ENCODE measurements around the gene NOL9. TPM values are rescaled to one million over a fixed set of nuclear protein-coding genes. Genes with fewer than 3 reads are reported as not detected.
"Not testable (repeated sequence)": the region's sequence is repeated elsewhere in the genome, so short reads cannot be mapped to it uniquely, and the experiment has no call there.

The NOL9 gene
- 12.6 TPM for polyA plus RNA-seq
- long read RNA-seq, donor 1, result 0 reads
- long read RNA-seq, donor 2, full-length matches to known transcripts, result 1 of 1 reads
- long read RNA-seq, donor 2, partial matches to known transcripts, result 0 of 1 reads
- long read RNA-seq, donor 2, other reads (novel, unspliced or antisense), result 0 of 1 reads
- long read RNA-seq, donor 3, result 0 reads
- long read RNA-seq, donor 4, result 0 reads
- long read RNA-seq, donor 5, result 0 reads
- long read RNA-seq, donor 6, result 0 reads
- long read RNA-seq, donor 7, result 0 reads
- long read RNA-seq, donor 8, full-length matches to known transcripts, result 1 of 1 reads
- long read RNA-seq, donor 8, partial matches to known transcripts, result 0 of 1 reads
- long read RNA-seq, donor 8, other reads (novel, unspliced or antisense), result 0 of 1 reads
- long read RNA-seq, donor 9, result 0 reads
- long read RNA-seq, donor 10, result 0 reads
- long read RNA-seq, donor 11, result 0 reads

- H3K9me3 ChIP-seq (ENCODE audit: control insufficient read depth, low read depth, low read length), result no peaks in the 10 kb centered on the region
- peak; percentile 92 to 93 for DNase-seq
- 53% methylated on average over 2 of the region's 87 CpGs for WGBS (ENCODE audit: insufficient coverage, low lambda C conversion rate)
- H3K27me3 ChIP-seq (ENCODE audit: control insufficient read depth, insufficient read depth, low read length), result no peaks in the 10 kb centered on the region
- no peak within 1 kb of the TSS for H3K27ac ChIP-seq (ENCODE audit: low read length)
- H3K36me3 ChIP-seq (ENCODE audit: control insufficient read depth, insufficient read depth, low read length), result peaks cover 13% of the 10 kb centered on the region
- H3K4me1 ChIP-seq (ENCODE audit: control insufficient read depth, insufficient read depth, low read length), result peaks cover 11% of the 10 kb centered on the region
- H3K4me3 ChIP-seq (ENCODE audit: low read length), result peak within 1 kb of the TSS; percentile 96
Measured at GRCh38 chr1:6554031-6554906, at the start of gene NOL9. NOL9 (minus strand) TSS chr1:6554513; CDS start chr1:6554502, 11 bp downstream.

- Histone ChIP-seq H3K27ac (ENCODE audit: low read length) (peak overlapping the region; percentile 99), H3K4me1 (ENCODE audit: control insufficient read depth, insufficient read depth, low read length) (peaks cover 25% of the 10 kb centered on the region), H3K4me3 (ENCODE audit: low read length) (peak overlapping the region; percentile 55), H3K36me3 (ENCODE audit: control insufficient read depth, insufficient read depth, low read length) (peaks cover 9% of the 10 kb centered on the region), H3K9me3 (ENCODE audit: control insufficient read depth, low read depth, low read length) (no peaks in the 10 kb centered on the region), H3K27me3 (ENCODE audit: control insufficient read depth, insufficient read depth, low read length) (no peaks in the 10 kb centered on the region)
- DNase-seq, result peak; percentile 62 to 89
- WGBS (ENCODE audit: insufficient coverage, low lambda C conversion rate), result no CpG with 5 or more reads among the region's 36 CpGs
Measured at GRCh38 chr1:6603238-6603914, 49.1 kb upstream of the NOL9 start.

GRCh38 chr1:6602669-6603237 is 48.4 kb upstream of the NOL9 start, which contains the start of gene KLHL21:
KLHL21 (minus strand) TSS chr1:6602869; CDS start chr1:6602817, 52 bp downstream.
- peak; percentile 87 to 94 for DNase-seq
- H3K4me1 ChIP-seq (ENCODE audit: control insufficient read depth, insufficient read depth, low read length), result peaks cover 25% of the 10 kb centered on the region
- no peaks in the 10 kb centered on the region for H3K9me3 ChIP-seq (ENCODE audit: control insufficient read depth, low read depth, low read length)
- H3K36me3 ChIP-seq (ENCODE audit: control insufficient read depth, insufficient read depth, low read length), result peaks cover 12% of the 10 kb centered on the region
- no peaks in the 10 kb centered on the region for H3K27me3 ChIP-seq (ENCODE audit: control insufficient read depth, insufficient read depth, low read length)
- peak within 1 kb of the TSS; percentile 99 for H3K27ac ChIP-seq (ENCODE audit: low read length)
- H3K4me3 ChIP-seq (ENCODE audit: low read length), result peak within 1 kb of the TSS; percentile 87
- WGBS (ENCODE audit: insufficient coverage, low lambda C conversion rate), result no CpG with 5 or more reads among the region's 84 CpGs

DNA sequence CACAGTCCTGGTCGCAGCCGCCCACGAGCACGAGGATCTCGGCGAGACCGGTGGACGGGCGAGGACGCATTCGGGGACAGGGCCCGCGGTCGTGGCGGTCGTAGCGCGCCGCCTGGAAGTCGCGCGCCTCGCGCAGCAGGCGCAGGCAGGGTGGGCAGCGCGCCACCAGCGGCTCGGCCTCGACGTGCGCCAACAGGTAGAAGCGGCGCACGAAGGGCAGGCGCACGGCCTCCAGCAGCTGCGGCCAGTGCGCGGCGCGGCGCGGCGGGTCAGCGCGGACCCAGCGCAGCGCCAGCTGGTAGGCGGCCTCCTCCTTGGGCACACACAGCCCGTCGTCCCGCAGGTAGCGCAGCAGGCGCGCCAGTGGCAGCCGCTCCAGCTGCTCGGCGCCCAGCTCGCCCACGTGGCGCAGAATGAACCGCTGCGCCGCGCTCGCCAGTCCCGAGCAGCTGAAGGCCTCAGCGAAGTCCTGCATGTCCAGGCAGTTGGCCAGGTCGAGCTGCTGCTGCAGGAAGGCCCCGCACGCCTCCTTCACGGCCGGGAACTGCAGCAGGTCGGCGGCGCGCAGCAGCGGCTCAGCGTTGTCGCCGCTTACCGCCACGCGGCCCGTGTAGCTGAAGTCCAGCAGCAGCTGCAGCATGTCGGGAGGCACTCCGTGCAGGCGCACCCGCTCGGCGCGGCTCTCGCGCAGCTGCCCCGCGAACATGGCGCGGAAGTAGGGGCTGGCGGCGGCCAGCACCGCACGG is 47.8 kb upstream of the NOL9 start:
- Histone ChIP-seq H3K27ac (ENCODE audit: low read length) (peak overlapping the region; percentile 64), H3K4me3 (ENCODE audit: low read length) (peak overlapping the region; percentile 87), H3K9me3 (ENCODE audit: control insufficient read depth, low read depth, low read length) (no peaks in the 10 kb centered on the region), H3K36me3 (ENCODE audit: control insufficient read depth, insufficient read depth, low read length) (peaks cover 19% of the 10 kb centered on the region), H3K27me3 (ENCODE audit: control insufficient read depth, insufficient read depth, low read length) (no peaks in the 10 kb centered on the region), H3K4me1 (ENCODE audit: control insufficient read depth, insufficient read depth, low read length) (peaks cover 25% of the 10 kb centered on the region)
- no CpG with 5 or more reads among the region's 103 CpGs for WGBS (ENCODE audit: insufficient coverage, low lambda C conversion rate)
- DNase-seq, result peak in 1 of 2 donors; percentile 38

DNA sequence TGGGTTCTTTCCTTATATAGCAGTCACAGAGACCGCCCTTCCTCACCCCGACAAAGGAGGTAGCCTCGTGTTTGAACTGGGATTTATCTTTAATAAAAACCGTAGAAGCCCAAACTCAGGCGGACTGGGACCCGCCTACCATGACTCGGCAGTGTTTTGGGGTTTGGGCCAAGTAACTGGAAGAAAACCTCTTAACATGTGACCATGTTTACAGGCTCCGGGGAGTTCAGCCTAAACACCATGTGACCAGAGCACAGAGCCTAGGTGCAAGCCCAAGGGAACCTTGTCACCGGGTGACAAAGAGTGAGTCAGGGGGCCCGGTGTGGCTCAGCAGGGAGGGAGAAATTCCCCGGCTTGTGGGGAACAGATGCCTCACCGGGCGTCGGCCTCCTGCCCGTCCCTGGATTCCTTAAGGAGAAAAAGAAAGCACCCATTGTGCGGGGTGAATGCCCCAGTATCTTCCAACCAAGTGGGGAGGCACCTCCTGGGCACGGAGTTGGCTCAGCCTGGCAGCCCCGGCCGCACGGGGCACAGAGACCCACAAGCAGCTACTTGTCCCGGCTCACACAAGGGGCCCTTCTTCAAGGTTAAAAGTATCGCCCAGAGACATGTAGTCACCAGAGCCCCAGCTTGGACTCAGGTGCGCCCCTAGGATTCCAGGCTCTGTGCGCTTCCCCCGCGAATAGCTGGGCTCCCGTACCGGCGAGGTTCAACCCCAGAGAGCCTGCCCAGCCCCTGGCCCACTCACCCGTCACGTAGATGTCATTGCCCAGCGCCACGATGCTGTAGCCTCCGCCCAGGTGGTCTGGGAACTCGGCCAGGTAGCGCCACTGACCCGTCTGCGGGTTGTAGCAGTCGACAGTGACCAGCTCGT is 47.0 kb upstream of the NOL9 start:
- DNase-seq, result peak; percentile 76 to 85
- no CpG with 5 or more reads among the region's 40 CpGs for WGBS (ENCODE audit: insufficient coverage, low lambda C conversion rate)
- H3K27me3 ChIP-seq (ENCODE audit: control insufficient read depth, insufficient read depth, low read length), result no peaks in the 10 kb centered on the region
- peaks cover 27% of the 10 kb centered on the region for H3K36me3 ChIP-seq (ENCODE audit: control insufficient read depth, insufficient read depth, low read length)
- no peaks in the 10 kb centered on the region for H3K9me3 ChIP-seq (ENCODE audit: control insufficient read depth, low read depth, low read length)
- peak overlapping the region; percentile 62 for H3K27ac ChIP-seq (ENCODE audit: low read length)
- H3K4me1 ChIP-seq (ENCODE audit: control insufficient read depth, insufficient read depth, low read length), result peaks cover 25% of the 10 kb centered on the region
- H3K4me3 ChIP-seq (ENCODE audit: low read length), result peak overlapping the region; percentile 87

DNA sequence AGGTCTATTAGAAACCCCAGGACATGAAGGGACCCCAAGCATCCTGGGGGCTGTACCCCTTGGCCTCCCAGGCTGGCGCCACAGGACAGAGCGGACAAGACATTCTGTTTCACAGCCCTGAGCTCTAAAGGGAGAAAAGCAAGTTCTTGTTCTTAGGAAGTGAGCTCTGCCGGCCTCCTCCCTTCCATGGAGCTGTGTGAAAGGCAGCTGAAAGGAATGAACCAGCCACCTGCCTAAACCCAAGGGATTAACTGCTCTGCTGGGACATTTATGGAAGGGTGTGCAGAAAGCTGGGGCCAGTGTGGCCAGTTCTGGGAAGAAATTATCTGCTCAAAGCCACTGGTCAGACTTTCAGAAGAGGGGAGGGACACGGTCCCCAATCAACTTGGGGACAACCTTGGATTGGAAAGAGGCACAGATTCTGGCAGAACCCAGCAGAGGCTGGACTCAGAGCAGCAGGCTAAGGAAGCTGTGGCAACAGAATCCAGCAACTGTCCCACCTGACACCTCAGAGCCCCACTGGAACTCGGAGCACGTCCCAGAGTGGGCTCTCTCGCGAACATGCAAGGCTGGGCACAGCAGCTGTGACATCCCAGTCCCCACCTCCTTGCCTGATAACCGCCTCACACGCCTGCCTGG is 46.2 kb upstream of the NOL9 start:
- peaks cover 25% of the 10 kb centered on the region for H3K4me1 ChIP-seq (ENCODE audit: control insufficient read depth, insufficient read depth, low read length)
- no peaks in the 10 kb centered on the region for H3K9me3 ChIP-seq (ENCODE audit: control insufficient read depth, low read depth, low read length)
- peak overlapping the region; percentile 87 for H3K4me3 ChIP-seq (ENCODE audit: low read length)
- no peak for DNase-seq
- H3K36me3 ChIP-seq (ENCODE audit: control insufficient read depth, insufficient read depth, low read length), result peaks cover 35% of the 10 kb centered on the region
- H3K27ac ChIP-seq (ENCODE audit: low read length), result peak overlapping the region; percentile 62
- no CpG with 5 or more reads among the region's 10 CpGs for WGBS (ENCODE audit: insufficient coverage, low lambda C conversion rate)
- no peaks in the 10 kb centered on the region for H3K27me3 ChIP-seq (ENCODE audit: control insufficient read depth, insufficient read depth, low read length)

DNA sequence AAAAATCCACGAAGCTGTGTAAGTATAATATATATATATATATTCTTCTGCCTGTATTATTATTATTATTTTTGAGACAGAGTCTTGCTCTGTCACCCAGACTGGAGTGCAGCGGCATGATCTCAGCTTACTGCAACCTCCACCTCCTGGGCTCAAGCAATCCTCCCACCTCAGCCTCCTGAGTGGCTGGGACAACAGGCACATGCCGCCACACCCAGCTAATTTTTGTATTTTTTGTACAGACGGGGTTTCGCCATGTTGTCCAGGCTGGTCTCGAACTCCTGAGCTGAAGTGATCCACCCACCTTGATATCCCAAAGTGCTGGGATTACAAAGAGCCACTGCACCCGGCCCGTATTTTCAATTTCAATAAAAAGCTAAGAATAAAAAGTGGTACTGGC is 45.7 kb upstream of the NOL9 start:
- Histone ChIP-seq H3K4me3 (ENCODE audit: low read length) (peak overlapping the region; percentile 87), H3K4me1 (ENCODE audit: control insufficient read depth, insufficient read depth, low read length) (peaks cover 25% of the 10 kb centered on the region), H3K36me3 (ENCODE audit: control insufficient read depth, insufficient read depth, low read length) (peaks cover 39% of the 10 kb centered on the region)
- H3K9me3 ChIP-seq (ENCODE audit: control insufficient read depth, low read depth, low read length); DNase-seq; H3K27me3 ChIP-seq (ENCODE audit: control insufficient read depth, insufficient read depth, low read length); H3K27ac ChIP-seq (ENCODE audit: low read length): not testable (repeated sequence)
- WGBS (ENCODE audit: insufficient coverage, low lambda C conversion rate), result 87% methylated on average over 3 of the region's 8 CpGs

GRCh38 chr1:6599141-6599975 is 45.0 kb upstream of the NOL9 start:
- no peak overlapping the region for H3K4me3 ChIP-seq (ENCODE audit: low read length)
- WGBS (ENCODE audit: insufficient coverage, low lambda C conversion rate), result no CpG with 5 or more reads among the region's 31 CpGs
- no peak for DNase-seq
- peaks cover 25% of the 10 kb centered on the region for H3K4me1 ChIP-seq (ENCODE audit: control insufficient read depth, insufficient read depth, low read length)
- H3K9me3 ChIP-seq (ENCODE audit: control insufficient read depth, low read depth, low read length), result no peaks in the 10 kb centered on the region
- H3K36me3 ChIP-seq (ENCODE audit: control insufficient read depth, insufficient read depth, low read length), result peaks cover 43% of the 10 kb centered on the region
- H3K27me3 ChIP-seq (ENCODE audit: control insufficient read depth, insufficient read depth, low read length), result no peaks in the 10 kb centered on the region
- no peak overlapping the region for H3K27ac ChIP-seq (ENCODE audit: low read length)
